CD1c-positive myeloid dendritic cell (primary cell): ENCODE data around the gene PLLP.
"Not testable (repeated sequence)": the region's sequence is repeated elsewhere in the genome, so short reads cannot be mapped to it uniquely, and the experiment has no call there.

Experiments used
- DNase-seq: peaks from one replicate; pipeline ENCODE4 v3.0.0-alpha.2; 2016; ENCODE audit errors: extremely low spot score

PLLP gene

GRCh38 chr16:57273826-57274225, 10.6 kb downstream of the PLLP start:
- DNase-seq = no peak

- DNase-seq = no peak
Observed at GRCh38 chr16:57273359-57273758, 11.1 kb downstream of the PLLP start.

GRCh38 chr16:57271867-57272495, 12.5 kb downstream of the PLLP start:
- no peak for DNase-seq

- DNase-seq = no peak
Observed at GRCh38 chr16:57271063-57271345, 13.5 kb downstream of the PLLP start.

- no peak for DNase-seq
Observed at GRCh38 chr16:57270221-57271062, 14.0 kb downstream of the PLLP start.

- DNase-seq = no peak
Observed at GRCh38 chr16:57268804-57269800, 15.4 kb downstream of the PLLP start.

- not testable (repeated sequence) for DNase-seq
Observed at GRCh38 chr16:57267343-57267742, 17.1 kb downstream of the PLLP start.

GRCh38 chr16:57266531-57267260, 17.8 kb downstream of the PLLP start:
- no peak for DNase-seq

- no peak for DNase-seq
Observed at GRCh38 chr16:57265850-57266530, 18.5 kb downstream of the PLLP start.

GRCh38 chr16:57264950-57265371, 19.5 kb downstream of the PLLP start:
- DNase-seq = no peak

GRCh38 chr16:57264381-57264780, 20.1 kb downstream of the PLLP start:
- no peak for DNase-seq

GRCh38 chr16:57263541-57264351, 20.7 kb downstream of the PLLP start:
- no peak for DNase-seq

- DNase-seq = no peak
Observed at GRCh38 chr16:57262841-57263540, 21.5 kb downstream of the PLLP start.

- DNase-seq = no peak
Observed at GRCh38 chr16:57261806-57262205, 22.7 kb downstream of the PLLP start.

- no peak for DNase-seq
Observed at GRCh38 chr16:57260294-57260929, 24.1 kb downstream of the PLLP start.

GRCh38 chr16:57258910-57259475, 25.5 kb downstream of the PLLP start:
- DNase-seq = no peak

- no peak for DNase-seq
Observed at GRCh38 chr16:57258226-57258909, 26.1 kb downstream of the PLLP start.

GRCh38 chr16:57257455-57258070, 26.9 kb downstream of the PLLP start:
- DNase-seq = no peak
